Neural crest cell (in vitro differentiated cells): ENCODE results near the gene ALX3. TPM values are rescaled to one million over a fixed set of nuclear protein-coding genes. Genes with fewer than 3 reads are reported as not detected.

Experiments used
- DNase-seq: peaks from one replicate; pipeline ENCODE4 v3.0.0; 2021; ENCODE audit warnings: low read depth, mixed read lengths, low spot score
- H3K27ac Mint-ChIP-seq: one replicate; pipeline ENCODE4 v1.8.0; 2021; ENCODE audit warnings: mild to moderate bottlenecking, mixed read lengths; ENCODE audit not compliant: unreplicated experiment
- H3K27me3 Mint-ChIP-seq: 2 replicates; pipeline ENCODE4 v1.8.0; 2021; ENCODE audit warnings: low read depth, mild to moderate bottlenecking, mixed read lengths
- H3K36me3 Mint-ChIP-seq: 2 replicates; pipeline ENCODE4 v1.8.0; 2021; ENCODE audit warnings: low read depth, mild to moderate bottlenecking, mixed read lengths
- H3K4me1 Mint-ChIP-seq: 2 replicates; pipeline ENCODE4 v1.8.0; 2021; ENCODE audit warnings: mixed read lengths
- H3K4me3 Mint-ChIP-seq: one replicate; pipeline ENCODE4 v1.8.0; 2021; ENCODE audit warnings: mild to moderate bottlenecking, mixed read lengths
- H3K9me3 Mint-ChIP-seq: 2 replicates; pipeline ENCODE4 v1.8.0; 2021; ENCODE audit warnings: mixed read lengths
- total RNA-seq: library from RNA; stranded (reverse); gene quantifications from 2 replicates; pipeline ENCODE4 v1.2.1, GENCODE V29; 2021
- TF ChIP-seq, protein P1 (sequence below): fragments of 200-600 bp; sonication (generic); conservative IDR thresholded peaks from 2 replicates; pipeline ENCODE4 v1.5.0; 2021; ENCODE audit warnings: antibody characterized with exemption, mild to moderate bottlenecking

ALX3 gene
- total RNA-seq, 1 donor from 2014 or later = 0.21 TPM

DNA sequence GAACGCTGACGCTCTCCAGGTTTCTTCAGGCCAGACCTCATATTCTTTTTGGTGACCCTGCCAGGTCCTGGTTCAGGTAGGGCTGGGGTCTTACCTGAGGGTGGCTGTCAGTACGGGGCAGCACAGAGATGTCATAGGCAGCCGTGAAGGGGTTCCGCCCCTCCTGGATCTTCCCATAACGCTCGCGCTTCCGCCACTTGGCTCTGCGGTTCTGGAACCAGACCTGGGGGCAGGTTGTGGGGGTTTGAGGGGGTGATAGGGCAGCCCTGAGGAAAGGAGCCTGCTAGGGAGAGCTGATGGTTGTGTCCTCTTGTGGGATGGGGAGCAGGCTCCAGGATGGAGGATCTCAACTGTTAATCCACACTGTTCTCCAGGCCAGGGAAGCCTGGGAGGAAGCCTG, 9.1 kb downstream of the ALX3 start:
- TF ChIP-seq, protein P1, sequence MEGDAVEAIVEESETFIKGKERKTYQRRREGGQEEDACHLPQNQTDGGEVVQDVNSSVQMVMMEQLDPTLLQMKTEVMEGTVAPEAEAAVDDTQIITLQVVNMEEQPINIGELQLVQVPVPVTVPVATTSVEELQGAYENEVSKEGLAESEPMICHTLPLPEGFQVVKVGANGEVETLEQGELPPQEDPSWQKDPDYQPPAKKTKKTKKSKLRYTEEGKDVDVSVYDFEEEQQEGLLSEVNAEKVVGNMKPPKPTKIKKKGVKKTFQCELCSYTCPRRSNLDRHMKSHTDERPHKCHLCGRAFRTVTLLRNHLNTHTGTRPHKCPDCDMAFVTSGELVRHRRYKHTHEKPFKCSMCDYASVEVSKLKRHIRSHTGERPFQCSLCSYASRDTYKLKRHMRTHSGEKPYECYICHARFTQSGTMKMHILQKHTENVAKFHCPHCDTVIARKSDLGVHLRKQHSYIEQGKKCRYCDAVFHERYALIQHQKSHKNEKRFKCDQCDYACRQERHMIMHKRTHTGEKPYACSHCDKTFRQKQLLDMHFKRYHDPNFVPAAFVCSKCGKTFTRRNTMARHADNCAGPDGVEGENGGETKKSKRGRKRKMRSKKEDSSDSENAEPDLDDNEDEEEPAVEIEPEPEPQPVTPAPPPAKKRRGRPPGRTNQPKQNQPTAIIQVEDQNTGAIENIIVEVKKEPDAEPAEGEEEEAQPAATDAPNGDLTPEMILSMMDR = no peak
- Mint-ChIP-seq H3K9me3 (no peaks in the 10 kb centered on the region), H3K36me3 (peaks cover 13% of the 10 kb centered on the region), H3K4me3 (no peak overlapping the region), H3K27ac (peak overlapping the region; percentile 21), H3K27me3 (peaks cover 18% of the 10 kb centered on the region), H3K4me1 (no peaks in the 10 kb centered on the region)
- no peak for DNase-seq

DNA sequence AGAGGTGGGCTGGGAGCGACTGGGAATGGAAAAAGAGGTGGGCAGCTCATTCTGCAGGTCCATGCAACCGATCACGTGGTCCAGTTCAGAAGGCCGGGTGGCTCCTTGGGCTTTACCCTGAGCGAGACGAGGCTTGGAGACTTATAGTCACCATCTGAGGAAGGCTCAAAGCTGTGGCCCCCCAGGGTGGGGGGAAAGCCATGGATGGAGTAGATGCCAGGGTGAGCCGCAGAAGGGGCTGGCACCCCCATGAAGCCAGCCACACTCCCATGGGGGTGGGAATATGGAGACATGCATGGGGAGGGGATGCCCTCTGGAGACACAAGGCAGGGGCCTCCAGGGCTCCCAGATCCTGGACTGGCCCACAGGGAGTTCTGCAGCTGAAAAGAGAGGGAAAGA, 9.8 kb downstream of the ALX3 start:
- Mint-ChIP-seq H3K4me1 (no peaks in the 10 kb centered on the region), H3K27me3 (peaks cover 11% of the 10 kb centered on the region), H3K36me3 (peaks cover 14% of the 10 kb centered on the region), H3K27ac (no peak overlapping the region), H3K9me3 (no peaks in the 10 kb centered on the region), H3K4me3 (no peak overlapping the region)
- no peak for DNase-seq
- TF ChIP-seq, protein P1 = no peak

DNA sequence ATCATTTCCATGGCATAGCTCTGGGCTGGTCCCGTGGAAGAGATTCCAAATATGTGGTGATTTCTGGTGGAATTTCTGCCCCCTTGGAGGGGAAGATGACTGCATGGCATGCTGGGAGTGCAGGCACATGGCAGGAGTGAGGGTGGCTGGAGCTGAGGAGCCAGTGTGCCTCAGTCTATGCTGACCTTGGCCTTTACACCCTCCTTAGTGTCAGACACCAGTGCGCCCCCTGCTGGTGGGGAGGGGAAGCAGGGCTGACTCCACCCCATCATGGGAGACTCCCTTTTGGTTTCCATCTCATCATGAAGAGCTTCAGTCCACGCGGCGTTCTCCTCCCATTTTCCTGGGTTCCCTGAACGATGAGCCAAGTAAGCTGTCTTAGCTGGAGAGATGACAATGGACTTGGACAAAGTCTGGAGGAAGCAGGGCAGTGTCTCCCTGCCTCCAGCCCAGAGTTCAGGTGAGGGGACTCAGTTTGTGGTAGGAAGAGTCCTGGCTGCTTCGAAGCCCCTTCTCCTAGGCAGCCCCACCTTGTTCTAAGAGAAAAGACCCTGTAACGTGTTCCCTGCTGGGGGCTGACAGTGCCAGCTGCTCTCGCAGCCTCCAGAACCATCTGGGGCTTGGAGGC, 10.3 kb downstream of the ALX3 start:
- TF ChIP-seq, protein P1 = peak; percentile 76
- peaks cover 14% of the 10 kb centered on the region for H3K36me3 Mint-ChIP-seq
- H3K4me1 Mint-ChIP-seq = no peaks in the 10 kb centered on the region
- peak; percentile 42 for DNase-seq
- H3K4me3 Mint-ChIP-seq = no peak overlapping the region
- no peaks in the 10 kb centered on the region for H3K9me3 Mint-ChIP-seq
- no peak overlapping the region for H3K27ac Mint-ChIP-seq
- H3K27me3 Mint-ChIP-seq = peaks cover 6% of the 10 kb centered on the region

DNA sequence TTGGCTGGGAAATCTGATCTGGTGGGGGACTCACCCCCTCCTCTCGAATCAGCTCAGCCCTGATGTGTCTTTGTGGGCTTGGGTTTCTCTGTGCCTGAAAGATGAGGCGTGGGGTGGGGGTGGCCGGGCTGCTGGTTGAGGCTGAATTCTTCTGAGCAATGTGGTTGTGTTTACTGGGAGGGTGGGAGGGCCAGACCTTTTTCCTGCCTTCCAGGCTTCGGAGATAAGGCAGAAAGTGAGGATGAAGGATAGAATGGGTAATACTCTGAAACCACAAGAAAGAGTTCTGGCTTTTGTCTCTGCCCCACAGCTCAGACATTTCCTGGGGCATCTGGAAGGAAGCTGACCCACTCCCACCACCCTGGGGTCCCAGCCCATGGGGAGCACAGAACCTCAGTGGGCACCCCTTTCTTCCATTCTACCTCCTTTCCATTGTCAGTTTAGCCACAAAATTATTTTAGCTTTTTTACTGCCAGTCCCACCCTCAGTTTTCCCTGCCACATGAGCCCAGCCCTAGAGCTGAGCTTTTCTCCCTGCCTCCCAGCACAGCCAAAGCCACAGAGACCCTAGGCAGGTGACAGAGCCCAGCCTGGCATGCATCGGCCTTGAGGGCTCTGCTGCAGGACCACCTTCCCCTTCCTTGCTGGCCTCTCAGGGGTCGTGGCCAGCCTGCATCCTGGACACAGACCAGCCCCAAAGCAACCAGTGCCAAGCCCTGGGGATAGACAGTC, 11.2 kb downstream of the ALX3 start:
- H3K4me1 Mint-ChIP-seq = no peaks in the 10 kb centered on the region

DNA sequence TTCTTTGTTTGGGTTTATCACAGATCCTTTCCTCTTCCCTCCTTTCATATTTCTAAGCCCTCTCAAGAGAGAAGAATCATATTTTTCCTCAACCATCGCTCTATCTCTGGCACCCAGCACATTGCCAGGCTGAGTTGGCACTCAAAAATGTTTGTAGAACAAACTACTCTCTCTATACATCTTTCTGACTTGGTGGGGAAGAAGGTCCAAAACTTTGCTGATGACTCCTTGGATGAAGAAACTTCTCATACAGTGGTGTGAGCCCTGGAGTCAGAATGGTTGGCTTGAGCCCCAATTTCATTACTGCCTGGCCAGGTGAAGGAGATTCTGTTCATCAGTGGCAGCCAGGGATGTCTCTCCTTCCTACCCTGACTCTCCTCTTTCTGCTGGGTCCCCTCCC, 11.9 kb downstream of the ALX3 start:
- Mint-ChIP-seq H3K27ac (no peak overlapping the region), H3K4me1 (peaks cover 5% of the 10 kb centered on the region), H3K36me3 (peaks cover 18% of the 10 kb centered on the region), H3K9me3 (no peaks in the 10 kb centered on the region), H3K4me3 (no peak overlapping the region), H3K27me3 (no peaks in the 10 kb centered on the region)
- TF ChIP-seq, protein P1 = no peak
- no peak for DNase-seq

More for the DNA sequence above, 11.2 kb downstream of the ALX3 start:
- TF ChIP-seq, protein P1 = no peak
- Mint-ChIP-seq H3K36me3 (peaks cover 14% of the 10 kb centered on the region), H3K9me3 (no peaks in the 10 kb centered on the region), H3K27ac (no peak overlapping the region), H3K4me3 (no peak overlapping the region), H3K27me3 (no peaks in the 10 kb centered on the region)
- DNase-seq = no peak
